HG03558 (cell line): ENCODE data around the gene CTF1.
"Not testable (repeated sequence)": the region's sequence is repeated elsewhere in the genome, so short reads cannot be mapped to it uniquely, and the experiment has no call there.

Experiments used
- ATAC-seq: cut with Tn5 transposase; IDR thresholded peaks from one replicate; pipeline ENCODE4 v1.9.1; 2021; ENCODE audit warnings: moderate number of reproducible peaks; ENCODE audit not compliant: unreplicated experiment; ENCODE audit errors: extremely low read depth

The CTF1 gene

GRCh38 chr16:30886145-30886544 is 10.3 kb upstream of the CTF1 start:
- ATAC-seq: no peak

- ATAC-seq: no peak
Observed at GRCh38 chr16:30887927-30888326, 8.5 kb upstream of the CTF1 start.

DNA sequence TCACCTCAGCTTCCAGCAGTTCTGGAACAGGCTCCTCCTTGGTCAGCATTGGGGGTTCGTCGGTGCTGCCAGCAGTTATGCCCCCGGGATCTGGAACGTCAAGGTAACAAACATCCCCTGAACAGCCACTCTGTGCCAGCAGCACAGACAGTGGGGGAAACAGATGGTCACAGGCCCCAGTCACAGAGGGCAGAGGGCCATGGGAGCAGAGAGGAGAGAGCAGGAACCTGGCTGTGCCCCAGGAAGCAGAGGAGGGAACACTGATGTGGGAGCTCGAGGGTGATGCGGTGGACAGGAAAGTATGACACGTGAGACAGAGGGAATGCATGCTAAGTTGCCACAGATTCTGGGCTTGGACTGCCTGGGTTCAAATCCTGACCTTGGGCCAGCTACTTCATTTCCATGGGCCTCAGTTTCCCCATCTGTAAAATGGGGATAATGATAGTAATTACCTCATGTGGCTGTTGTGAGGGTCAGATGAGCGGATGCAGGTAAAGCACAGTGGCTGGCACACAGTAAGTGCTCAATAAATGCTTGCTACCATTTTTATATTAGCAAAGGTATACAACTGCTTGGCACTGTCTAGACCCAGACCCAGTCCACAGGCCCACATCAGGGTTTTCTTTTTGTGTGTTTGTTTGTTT is 7.4 kb upstream of the CTF1 start:
- ATAC-seq: no peak

DNA sequence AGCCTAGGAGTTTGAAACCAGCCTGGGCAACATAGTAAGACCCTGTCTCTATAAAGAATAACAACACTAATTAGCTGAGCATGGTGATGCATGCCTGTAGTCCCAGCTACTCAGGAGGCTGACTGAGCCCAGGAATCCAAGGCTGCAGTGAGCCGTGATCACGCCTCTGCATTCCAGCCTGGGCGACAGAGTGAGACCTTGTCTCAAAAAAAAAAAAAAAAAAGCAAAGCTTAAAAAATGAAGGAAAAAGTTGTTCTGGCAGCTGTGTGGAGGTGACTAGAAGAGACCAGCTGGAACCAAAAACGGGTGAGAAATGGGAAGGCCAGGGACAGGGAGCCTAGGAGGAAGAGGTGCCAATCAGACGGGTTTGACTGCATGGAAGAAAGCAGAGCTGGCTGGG is 6.7 kb upstream of the CTF1 start:
- no peak for ATAC-seq

DNA sequence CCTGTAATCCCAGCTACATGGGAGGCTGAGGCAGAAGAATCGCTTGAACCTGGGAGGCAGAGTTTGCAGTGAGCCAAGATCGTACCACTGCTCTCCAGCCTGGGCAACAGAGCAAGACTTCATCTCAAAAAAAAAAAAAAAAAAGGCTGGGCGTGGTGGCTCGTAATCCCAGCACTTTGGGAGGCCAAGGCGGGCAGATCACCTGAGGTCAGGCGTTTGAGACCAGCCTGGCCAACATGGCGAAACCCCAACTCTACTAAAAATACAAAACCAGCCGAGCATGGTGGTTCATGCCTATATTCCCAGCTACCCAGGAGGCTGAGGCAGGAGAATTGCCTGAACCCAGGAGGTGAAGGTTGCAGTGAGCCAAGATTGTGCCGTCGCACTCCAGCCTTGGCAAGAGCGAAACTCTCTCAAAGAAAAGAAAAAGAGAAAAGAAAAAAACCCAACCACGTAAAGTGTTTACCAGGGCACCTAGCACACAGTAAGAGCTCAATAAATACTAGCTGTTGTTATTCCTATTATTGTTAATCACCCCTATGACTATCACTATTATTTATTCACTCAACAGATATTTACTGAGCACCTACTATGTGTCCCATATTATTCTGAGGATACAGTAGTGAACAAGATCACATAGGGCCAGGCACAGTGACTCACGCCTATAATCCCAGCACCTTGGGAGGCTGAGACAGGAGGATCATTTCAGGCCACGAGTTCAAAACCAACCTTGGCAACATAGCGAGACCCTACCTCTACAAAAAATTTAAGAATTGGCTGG is 5.2 kb upstream of the CTF1 start:
- ATAC-seq: not testable (repeated sequence)

DNA sequence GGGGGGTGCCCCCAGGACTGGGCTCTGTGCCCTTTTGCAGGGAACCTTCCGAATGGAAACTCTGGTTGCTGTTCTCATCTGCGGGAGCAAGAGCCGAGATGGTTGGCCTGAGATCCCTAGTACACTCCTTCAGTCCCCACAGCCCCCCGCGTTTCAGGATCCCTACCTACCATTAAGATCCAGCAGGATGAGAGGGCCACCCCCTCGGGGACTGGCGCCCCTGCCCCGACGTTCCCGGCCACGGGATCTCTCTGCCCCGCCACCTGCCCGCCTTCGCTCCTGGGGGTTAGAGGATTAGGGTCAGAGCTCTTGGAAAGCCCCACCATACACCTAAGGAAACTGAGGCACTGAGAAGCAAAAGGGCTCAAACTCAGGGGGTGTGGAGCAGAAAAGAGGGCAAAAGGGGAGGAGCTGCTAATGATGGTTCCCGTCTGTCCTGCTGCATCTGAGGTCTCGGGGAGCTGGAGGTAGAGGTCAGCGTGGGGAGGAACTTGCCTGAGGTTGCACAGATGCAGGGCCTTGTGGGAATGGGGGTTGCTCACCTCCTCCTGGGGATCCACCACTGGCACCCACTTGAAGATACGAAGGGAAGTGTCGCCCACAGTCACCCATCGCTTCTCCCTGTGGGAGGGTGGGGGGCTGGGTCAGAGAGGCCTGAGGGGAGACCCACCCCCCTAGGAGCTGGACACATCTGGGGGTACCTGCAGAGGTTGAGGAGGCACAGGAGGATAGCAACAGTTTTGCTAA is 3.6 kb upstream of the CTF1 start:
- ATAC-seq: no peak

DNA sequence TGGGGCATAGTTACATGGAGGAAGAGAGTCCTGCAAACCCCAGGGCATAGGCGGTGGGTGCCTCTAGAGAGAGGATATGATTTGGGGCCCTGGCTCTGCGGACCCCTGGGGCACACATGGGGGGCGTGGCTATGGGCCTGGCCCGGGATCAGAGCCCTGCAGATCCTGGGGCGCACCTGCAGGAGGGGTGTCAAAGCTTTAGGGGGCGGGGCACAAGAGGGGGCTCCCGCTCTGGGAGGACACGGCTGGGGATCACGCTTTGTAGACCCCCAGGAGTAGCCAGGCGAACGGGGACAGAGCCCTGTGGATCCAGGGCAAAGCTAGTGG is 3.0 kb upstream of the CTF1 start:
- ATAC-seq: no peak

DNA sequence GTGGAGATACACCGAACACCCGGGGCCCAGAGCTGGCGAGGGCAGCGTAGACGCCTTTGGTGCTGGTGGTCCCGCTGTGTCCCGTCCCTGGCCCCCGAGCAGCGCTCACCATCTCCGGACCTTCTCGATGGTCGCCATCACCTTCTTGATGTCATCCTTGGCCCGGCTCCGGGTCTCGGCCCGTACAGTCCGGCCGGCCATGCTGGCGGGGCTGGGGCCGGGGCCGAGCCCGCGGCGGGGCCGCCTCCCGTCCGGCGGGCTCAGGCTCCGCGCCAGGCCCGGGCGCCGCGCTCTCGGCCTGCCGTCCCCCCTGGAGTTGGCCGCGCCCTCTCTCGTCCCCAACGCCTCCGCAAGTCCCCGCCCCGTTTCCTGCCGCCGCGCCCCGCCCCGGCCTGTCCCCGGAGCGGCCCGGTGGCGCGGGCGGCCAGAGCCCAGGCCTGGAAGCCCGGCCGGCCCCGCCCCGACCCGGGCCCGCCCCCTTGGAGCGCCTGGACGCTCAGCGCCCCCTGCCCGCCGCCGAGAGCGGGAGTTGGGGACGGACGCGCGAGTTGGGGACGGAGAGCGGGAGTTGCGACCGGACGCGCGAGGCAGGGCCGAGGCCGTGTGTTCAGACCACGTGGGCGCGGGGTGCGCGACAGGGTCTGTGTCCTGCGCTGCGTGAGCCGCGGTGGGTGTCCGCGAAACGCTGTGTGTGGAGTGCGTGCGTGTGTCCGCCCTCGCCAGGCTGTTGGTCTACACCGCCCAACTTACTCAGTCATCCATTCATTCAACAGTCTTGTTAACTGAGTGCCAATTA is 2.5 kb upstream of the CTF1 start, which contains the start of gene BCL7C:
Gene BCL7C (minus strand): TSS at position 334 of the 796 bp plus-strand sequence. CDS start 133 bp downstream, at position 201.
- ATAC-seq: peak; percentile 37

- no peak for ATAC-seq
Observed at GRCh38 chr16:30894540-30895368, 1.7 kb upstream of the CTF1 start.

- no peak for ATAC-seq
Observed at GRCh38 chr16:30895627-30896260, 670 bp upstream of the CTF1 start.

GRCh38 chr16:30896889-30897733 is 697 bp downstream of the CTF1 start:
- no peak for ATAC-seq

DNA sequence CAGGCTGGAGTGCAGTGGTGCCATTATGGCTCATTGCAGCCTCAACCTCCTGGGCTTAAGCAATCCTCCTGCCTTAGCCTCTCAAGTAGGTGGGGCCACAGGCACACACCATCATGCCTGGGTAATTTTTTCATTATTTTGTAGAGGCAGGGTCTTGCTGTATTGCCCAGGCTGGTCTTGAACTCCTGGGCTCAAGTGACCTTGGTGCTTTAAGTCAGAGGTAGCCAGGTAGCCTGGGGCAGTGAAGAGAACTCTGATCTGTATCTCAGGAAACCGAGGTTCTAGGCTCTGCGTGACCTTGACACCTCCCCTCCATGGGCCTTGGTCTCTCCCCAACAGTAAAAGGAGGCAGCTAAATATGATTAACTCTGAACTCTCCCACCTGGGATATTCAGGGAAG is 3.4 kb downstream of the CTF1 start:
- ATAC-seq: no peak

DNA sequence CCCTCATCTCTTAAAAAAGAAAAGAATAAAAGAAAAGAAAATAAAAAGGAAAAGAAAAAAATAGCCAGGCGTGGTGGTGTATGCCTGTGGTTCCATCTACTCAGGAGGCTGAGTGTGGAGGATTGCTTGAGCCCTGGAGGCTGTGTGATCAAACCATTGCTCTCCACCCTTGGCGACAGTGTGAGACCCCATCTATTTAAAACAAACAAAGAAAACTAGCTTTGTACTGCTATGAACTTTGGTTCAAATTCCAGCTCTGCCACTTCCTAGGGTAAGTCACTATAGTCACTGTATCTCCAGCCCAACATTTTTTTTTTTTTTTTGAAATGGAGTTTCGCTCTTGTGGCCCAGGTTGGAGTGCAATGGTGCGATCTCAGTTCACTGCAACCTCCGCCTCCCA is 4.2 kb downstream of the CTF1 start:
- ATAC-seq: no peak

DNA sequence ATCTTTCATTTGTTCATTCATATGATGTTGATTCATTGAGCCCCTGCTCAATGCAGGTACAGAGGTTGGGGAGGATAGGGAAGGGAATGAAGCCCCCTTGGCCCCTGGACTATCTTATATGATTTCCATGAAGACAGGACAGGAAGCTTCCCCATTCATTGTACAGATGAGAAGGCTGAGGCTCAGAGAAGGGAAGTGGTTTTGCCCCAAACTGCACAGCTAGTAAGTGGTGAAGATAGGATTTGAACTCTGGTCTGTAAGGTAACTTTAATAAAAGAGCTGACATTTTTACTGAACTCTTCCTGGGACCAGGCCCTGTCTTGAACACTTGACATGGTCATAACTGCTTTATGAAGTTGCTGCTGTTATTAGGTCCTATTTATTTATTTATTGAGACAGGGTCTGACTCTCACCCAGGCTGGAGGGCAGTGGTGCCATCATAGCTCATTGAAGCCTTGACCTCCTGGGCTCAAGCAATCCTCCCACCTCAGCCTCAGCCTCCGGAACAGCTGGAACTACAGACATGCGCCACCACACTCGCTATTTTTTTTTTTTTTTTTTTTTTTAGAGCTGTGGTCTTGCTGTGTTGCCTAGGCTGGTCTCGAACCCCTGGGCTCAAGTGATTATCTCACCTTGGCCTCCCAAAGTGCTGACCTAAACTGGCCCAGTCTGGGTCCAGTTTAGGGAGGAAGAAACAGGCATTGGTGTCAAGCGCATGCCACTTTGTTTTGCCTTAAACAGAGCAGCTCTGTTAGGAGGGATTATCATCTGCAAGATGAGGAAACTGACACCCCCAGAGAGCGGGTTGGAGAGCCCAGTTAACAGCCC is 5.0 kb downstream of the CTF1 start:
- ATAC-seq: no peak

DNA sequence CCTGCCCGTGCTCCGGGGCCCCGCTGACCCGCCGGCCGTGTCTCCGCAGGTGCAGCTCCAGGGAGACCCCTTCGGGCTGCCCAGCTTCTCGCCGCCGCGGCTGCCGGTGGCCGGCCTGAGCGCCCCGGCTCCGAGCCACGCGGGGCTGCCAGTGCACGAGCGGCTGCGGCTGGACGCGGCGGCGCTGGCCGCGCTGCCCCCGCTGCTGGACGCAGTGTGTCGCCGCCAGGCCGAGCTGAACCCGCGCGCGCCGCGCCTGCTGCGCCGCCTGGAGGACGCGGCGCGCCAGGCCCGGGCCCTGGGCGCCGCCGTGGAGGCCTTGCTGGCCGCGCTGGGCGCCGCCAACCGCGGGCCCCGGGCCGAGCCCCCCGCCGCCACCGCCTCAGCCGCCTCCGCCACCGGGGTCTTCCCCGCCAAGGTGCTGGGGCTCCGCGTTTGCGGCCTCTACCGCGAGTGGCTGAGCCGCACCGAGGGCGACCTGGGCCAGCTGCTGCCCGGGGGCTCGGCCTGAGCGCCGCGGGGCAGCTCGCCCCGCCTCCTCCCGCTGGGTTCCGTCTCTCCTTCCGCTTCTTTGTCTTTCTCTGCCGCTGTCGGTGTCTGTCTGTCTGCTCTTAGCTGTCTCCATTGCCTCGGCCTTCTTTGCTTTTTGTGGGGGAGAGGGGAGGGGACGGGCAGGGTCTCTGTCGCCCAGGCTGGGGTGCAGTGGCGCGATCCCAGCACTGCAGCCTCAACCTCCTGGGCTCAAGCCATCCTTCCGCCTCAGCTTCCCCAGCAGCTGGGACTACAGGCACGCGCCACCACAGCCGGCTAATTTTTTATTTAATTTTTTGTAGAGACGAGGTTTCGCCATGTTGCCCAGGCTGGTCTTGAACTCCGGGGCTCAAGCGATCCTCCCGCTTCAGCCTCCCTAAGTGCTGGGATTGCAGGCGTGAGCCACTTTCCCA is 5.9 kb downstream of the CTF1 start:
- ATAC-seq: peak; percentile 46

DNA sequence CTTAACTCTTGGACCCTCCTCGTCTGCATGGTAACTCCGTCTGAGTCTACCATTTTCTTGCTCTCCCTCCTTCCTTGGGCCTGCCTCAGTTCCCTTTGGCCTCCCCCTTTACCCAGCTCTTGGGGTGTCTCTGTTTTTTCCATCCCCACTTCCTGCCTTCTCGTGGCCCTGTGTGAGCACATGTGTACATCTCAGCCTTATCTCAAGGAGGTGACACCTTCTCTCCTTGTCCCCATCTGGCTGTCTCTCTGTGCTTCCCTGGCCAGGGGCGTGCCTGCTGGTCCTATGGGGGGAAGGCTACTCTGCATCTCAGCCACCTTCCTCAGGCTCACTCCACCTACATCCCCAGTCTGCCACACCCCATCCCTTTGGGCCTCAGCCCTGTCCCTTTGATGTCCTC is 6.6 kb downstream of the CTF1 start:
- ATAC-seq: no peak
